Spinal cord (tissue), 4 donors: ENCODE data around the gene ALG10. TPM values are rescaled to one million over a fixed set of nuclear protein-coding genes. Genes with fewer than 3 reads are reported as not detected.

Experiments used
- polyA plus RNA-seq, 2 donors: library from polyadenylated mRNA; unstranded; fragments of 120-200 nt; gene quantifications; one replicate each; pipeline ENCODE4 v1.2.1, GENCODE V29; 2013; ENCODE audit not compliant: insufficient read length in 2 of 2
- small RNA-seq: library from RNA; depleted of rRNA; stranded (forward); fragments of <200 nt; gene quantifications from one replicate; pipeline ENCODE3, GENCODE V24; 2014; ENCODE audit warnings: low replicate concordance
- total RNA-seq, 2 donors: library from RNA; depleted of rRNA in 1 of 2; stranded (reverse); fragments of 120-200 nt in 1 of 2; fragments of >200 nt in 1 of 2; gene quantifications; one replicate each; pipeline versions ENCODE4 v1.2.3 to v1.2.4, GENCODE V29; 2013 to 2014

ALG10 gene
- total and polyA plus RNA-seq, 4 donors = 3.5 to 24.1 (median 6.4) TPM

Small RNA genes lying within 50 kb of the gene (small RNA-seq; reads per million reads assigned to genes)
- gene RF00019 = not detected
